Measurements from ENCODE around the gene GNA15. TPM values are rescaled to one million over a fixed set of nuclear protein-coding genes. Genes with fewer than 3 reads are reported as not detected.

GNA15 gene
- total RNA-seq, 2 experiments from 2014 or later: 44.1 to 45.5 TPM

GRCh38 chr19:3114018-3114726 lies 21.7 kb upstream of the GNA15 start:
- ATAC-seq: no peak
- DNase-seq: no peak
- Mint-ChIP-seq H3K36me3 (ENCODE audit: low read depth) (no peaks in the 10 kb centered on the region), H3K9me3 (no peaks in the 10 kb centered on the region), H3K27me3 (no peaks in the 10 kb centered on the region), H3K4me3 (no peak overlapping the region), H3K27ac (no peak overlapping the region), H3K4me1 (ENCODE audit: low read depth) (no peaks in the 10 kb centered on the region)
- POLR2A ChIA-PET: no interaction called here
- intact Hi-C loops (cut with micrococcal nuclease): no loop called here
- CTCF ChIA-PET: interaction anchor here (1.0 kb wide), 1 partner anchor 10 kb away, joined by 4 read pairs; no protein-coding TSS in a partner anchor
- no peak for TF ChIP-seq CTCF (IDR thresholded peaks at IDR 0.05)

GRCh38 chr19:3114811-3115210 lies 21.0 kb upstream of the GNA15 start:
- Mint-ChIP-seq H3K36me3 (ENCODE audit: low read depth) (no peaks in the 10 kb centered on the region), H3K9me3 (no peaks in the 10 kb centered on the region), H3K27me3 (no peaks in the 10 kb centered on the region), H3K4me3 (no peak overlapping the region), H3K4me1 (ENCODE audit: low read depth) (no peaks in the 10 kb centered on the region), H3K27ac (no peak overlapping the region)
- ChIA-PET POLR2A (no interaction called here), CTCF (interaction anchor here (1.0 kb wide), 1 partner anchor 11 kb away, joined by 4 read pairs; no protein-coding TSS in a partner anchor)
- intact Hi-C loops (cut with micrococcal nuclease): no loop called here
- TF ChIP-seq CTCF (IDR thresholded peaks at IDR 0.05): no peak
- no peak for ATAC-seq
- no peak for DNase-seq

- Mint-ChIP-seq H3K27me3 (no peaks in the 10 kb centered on the region), H3K9me3 (no peaks in the 10 kb centered on the region), H3K4me3 (no peak overlapping the region), H3K36me3 (ENCODE audit: low read depth) (no peaks in the 10 kb centered on the region), H3K27ac (no peak overlapping the region), H3K4me1 (ENCODE audit: low read depth) (no peaks in the 10 kb centered on the region)
- ChIA-PET POLR2A (no interaction called here), CTCF (interaction anchor here (1.0 kb wide), 1 partner anchor 12 kb away, joined by 4 read pairs; no protein-coding TSS in a partner anchor)
- no peak for TF ChIP-seq CTCF (IDR thresholded peaks at IDR 0.05)
- no peak for DNase-seq
- intact Hi-C loops (cut with micrococcal nuclease): no loop called here
- no peak for ATAC-seq
These were observed 20.4 kb upstream of the GNA15 start for GRCh38 chr19:3115411-3115810.

GRCh38 chr19:3115916-3116602 lies 19.8 kb upstream of the GNA15 start:
- H3K9me3 Mint-ChIP-seq: no peaks in the 10 kb centered on the region
- ChIA-PET CTCF (interaction anchor here (0.5 to 1.7 kb wide), 4 partner anchors 8 to 1205 kb away, joined by 3 to 8 read pairs (median 5); no protein-coding TSS in a partner anchor), POLR2A (no interaction called here)

More at GRCh38 chr19:3115916-3116602, 19.8 kb upstream of the GNA15 start:
- no peak for TF ChIP-seq CTCF (IDR thresholded peaks at IDR 0.05)
- ATAC-seq (no peak), DNase-seq (no peak)
- H3K4me3 Mint-ChIP-seq: no peak overlapping the region
- intact Hi-C loops (cut with micrococcal nuclease): no loop called here
- no peak overlapping the region for H3K27ac Mint-ChIP-seq
- no peaks in the 10 kb centered on the region for H3K4me1 Mint-ChIP-seq (ENCODE audit: low read depth)
- no peaks in the 10 kb centered on the region for H3K27me3 Mint-ChIP-seq
- H3K36me3 Mint-ChIP-seq (ENCODE audit: low read depth): no peaks in the 10 kb centered on the region
